OCI-LY3 (cell line): Measurements from ENCODE around the gene MYL5.

Source experiments
- CTCF ChIP-seq: fragments of 200-600, 300-600 bp; sonication (generic); IDR thresholded peaks from 2 replicates; pipeline ENCODE4 v1.5.1; 2014; ENCODE audit warnings: antibody characterized with exemption, low read length, low read depth
- EZH2phosphoT487 ChIP-seq: fragments of 200-600 bp; shearing (Covaris generic); IDR thresholded peaks from 2 replicates; pipeline ENCODE4 v1.6.1; 2018; ENCODE audit warnings: antibody characterized with exemption, mixed run types, low read depth

- TF ChIP-seq CTCF (no peak), EZH2phosphoT487 (no peak)
Measured at GRCh38 chr4:658681-659667, 15.4 kb upstream of the MYL5 start.
